NCI-H2081 (cell line): ENCODE data around the gene DDAH1.

ENCODE experiments used
- DNase-seq, 2 experiments: peaks; one replicate each; lab custom pipeline; 2025; lab: John Stamatoyannopoulos, UW

Gene DDAH1

DNA sequence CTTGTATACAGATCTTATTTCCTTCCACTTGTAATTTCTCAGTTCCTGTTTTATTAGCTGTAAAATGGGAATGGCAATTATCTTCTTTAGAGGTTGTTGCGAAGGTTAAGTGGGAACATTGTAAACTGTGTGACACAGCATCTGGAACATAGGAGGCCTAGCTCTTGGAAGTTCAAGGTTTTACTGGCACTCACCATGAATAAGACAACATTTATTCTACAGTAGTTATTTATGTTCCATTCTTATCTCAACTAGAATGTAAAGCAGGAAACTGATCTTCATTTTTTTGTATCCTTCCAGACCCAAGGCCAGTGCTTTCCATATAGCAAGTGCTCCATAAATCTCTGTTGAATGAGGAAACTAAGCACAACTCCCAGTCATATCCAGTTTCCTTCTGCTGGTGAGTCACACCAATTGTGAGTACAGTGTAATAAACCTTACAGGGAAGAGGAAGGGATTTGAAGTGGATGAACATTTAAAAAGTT, 189.9 kb downstream of the DDAH1 start:
- no peak for DNase-seq

DNA sequence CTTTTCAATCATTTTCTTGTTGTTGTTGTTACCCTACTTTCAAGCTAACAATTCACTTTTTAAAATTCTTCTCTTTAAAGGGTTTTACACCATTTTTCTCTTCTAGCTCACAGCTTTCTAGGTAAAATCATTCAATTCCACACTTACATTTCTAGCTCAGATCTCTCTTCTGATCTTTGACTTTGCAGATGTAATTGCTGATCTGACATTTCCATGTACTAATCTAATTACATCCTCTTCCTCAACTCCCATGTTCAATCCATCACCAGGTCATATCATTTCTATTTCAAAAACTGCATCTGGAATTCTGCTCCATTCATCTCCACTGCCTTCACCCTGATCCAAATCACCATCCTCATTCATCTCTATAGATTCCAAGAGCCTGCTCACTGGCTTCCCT, 191.6 kb downstream of the DDAH1 start:
- no peak for DNase-seq

DNA sequence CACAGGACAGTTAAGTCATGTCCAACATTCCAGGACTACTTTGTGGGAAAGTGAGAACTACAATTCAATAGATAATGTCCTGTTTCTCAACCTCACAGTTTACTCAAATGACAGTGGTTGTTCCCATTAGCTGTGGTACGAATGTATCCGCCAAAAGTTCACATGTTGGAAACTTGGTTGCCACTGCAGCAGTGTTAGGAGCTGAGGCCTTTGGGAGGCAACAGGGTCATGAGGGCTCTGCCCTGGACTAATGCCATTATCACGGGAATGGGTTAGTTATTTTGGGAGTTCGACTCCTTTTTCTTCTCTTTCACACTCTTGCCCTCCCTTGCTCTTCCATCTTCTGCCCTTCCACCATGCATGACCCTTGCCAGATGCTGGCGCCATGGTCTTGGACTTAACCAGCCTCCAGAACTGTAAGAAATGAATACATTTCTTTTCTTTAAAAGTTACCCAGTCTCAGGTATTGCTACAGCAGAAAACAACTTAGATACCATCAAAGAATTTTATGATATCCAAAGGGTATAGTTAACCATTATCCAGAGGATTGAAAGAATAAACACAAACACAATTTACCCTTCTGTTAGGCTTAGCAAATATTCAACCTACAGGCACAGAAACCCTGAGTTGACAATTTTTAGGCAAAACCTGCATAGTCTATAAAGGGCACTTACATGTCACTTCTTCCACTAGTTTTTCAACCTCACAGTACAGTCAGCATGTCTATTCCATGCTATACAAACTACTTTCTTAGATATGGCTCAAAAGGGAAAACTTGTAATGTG, 196.0 kb downstream of the DDAH1 start:
- no peak for DNase-seq
